H7 (cell line): ENCODE measurements around the gene PI4KA. TPM values are rescaled to one million over a fixed set of nuclear protein-coding genes. Genes with fewer than 3 reads are reported as not detected.
"Not testable (repeated sequence)": the region's sequence is repeated elsewhere in the genome, so short reads cannot be mapped to it uniquely, and the experiment has no call there.

ENCODE experiments used
- DNase-seq: peaks from one replicate; pipeline ENCODE4 v3.0.0; 2012
- H3K27me3 ChIP-seq: 2 replicates; pipeline ENCODE4 v1.6.0; 2011; ENCODE audit warnings: mild to moderate bottlenecking, low read length; ENCODE audit not compliant: control insufficient read depth, insufficient read depth
- H3K36me3 ChIP-seq: replicated peaks from 2 replicates; pipeline ENCODE4 v1.5.1; 2011; ENCODE audit warnings: low read length; ENCODE audit not compliant: control insufficient read depth, insufficient read depth
- H3K4me3 ChIP-seq: 2 replicates; pipeline ENCODE4 v1.5.1; 2011; ENCODE audit warnings: low read depth, mild to moderate bottlenecking, control low read depth, low read length, moderate library complexity; ENCODE audit not compliant: insufficient read depth
- total RNA-seq: library from RNA; depleted of rRNA; stranded (reverse); fragments of >200 nt; shearing (Covaris generic); gene quantifications from 2 replicates; pipeline ENCODE4 v1.2.3, GENCODE V29; 2014

Gene PI4KA
- total RNA-seq, 1 experiment from 2014 or later, result 28.5 TPM

DNA sequence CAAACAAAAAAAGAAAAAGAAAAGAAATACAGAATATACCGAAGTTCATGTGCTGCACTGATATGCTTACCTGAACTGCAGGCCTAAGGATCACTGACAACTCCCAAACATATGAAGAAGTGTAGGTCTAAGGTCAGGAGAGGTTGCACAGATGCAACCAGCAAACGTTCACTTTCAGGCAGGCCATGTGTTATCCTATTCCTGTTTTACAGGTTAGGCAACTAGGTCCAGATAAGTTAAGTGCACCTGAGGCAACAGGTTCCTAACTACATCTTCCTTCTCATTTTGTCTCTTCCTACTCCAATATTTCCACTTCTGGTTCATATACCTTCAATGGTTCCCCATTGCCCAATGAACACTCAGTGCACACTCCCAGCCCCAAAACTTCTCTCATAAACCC lies 15.1 kb downstream of the PI4KA start:
- Histone ChIP-seq H3K27me3 (no peaks in the 10 kb centered on the region), H3K4me3 (no peak overlapping the region), H3K36me3 (no peaks in the 10 kb centered on the region)
- DNase-seq, result no peak

DNA sequence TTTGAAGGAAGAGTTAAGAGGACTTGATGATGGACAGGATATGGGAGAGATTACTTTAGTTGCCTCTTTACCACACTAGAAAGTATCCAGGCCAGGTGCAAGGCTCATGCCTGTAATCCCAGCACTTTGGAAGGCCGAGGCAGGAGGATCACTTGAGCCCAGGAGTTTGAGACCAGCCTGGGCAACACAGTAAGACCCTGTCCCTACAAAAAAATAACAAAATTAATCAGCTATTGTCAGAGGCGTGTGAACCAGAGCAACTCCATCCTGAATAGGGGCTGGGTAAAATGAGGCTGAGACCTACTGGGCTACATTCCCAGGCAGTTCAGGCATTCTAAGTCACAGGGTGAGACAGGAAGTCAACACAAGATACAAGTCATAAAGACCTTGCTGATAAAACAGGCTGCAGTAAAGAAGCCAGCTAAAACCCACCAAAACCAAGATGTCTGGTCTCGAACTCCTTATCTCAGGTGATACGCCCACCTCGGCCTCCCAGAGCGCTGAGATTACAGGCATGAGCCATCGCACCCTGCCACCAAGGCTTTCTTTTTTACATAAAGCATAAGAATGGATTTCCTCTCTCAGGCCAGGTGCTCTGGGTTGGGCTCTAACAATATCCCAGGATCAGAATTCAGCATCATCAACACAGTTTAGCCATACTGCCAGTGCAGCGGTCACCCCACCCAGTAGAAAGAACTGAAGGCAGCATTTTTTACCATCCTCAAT lies 17.8 kb downstream of the PI4KA start:
- H3K36me3 ChIP-seq, result no peaks in the 10 kb centered on the region
- no peak overlapping the region for H3K4me3 ChIP-seq
- DNase-seq, result no peak
- H3K27me3 ChIP-seq, result no peaks in the 10 kb centered on the region

DNA sequence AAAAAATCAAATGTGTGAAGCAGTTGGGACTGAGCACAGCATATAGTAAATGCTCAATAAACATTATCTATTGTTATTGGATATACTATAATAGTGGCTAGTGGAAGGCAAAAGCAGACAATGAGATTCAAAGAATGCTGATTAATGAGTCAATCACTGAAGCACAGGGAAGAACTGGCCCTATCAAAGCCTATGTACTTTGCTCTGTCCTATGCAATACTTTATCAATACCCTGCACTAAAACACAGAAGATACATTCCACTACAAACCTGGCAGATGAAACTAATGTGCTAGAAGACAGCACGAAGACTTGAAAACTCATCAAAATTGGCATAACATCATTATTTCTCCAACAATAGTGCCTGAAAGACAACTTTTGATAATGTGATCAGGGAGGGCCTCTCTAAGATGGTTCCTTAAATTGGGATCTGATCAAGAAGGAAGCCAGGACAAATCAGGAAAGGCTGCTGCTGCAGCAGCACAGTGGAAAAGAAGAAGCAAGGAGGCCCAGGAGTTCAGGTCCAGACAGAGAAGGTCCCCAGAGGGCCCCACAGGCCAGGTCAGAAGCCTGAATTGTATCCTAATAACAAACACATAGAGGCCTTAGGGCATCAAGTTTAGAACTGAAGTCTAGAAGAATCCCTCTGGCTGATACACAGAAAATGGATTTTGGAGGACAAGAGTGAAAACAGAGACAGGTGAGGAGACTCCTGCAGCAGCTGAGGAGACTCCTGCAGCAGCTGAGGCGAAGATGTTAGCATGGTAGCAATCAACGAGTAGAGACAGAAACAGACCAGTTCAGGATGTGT lies 18.6 kb downstream of the PI4KA start:
- no peak for DNase-seq
- H3K27me3 ChIP-seq, result no peaks in the 10 kb centered on the region
- H3K36me3 ChIP-seq, result no peaks in the 10 kb centered on the region
- no peak overlapping the region for H3K4me3 ChIP-seq

DNA sequence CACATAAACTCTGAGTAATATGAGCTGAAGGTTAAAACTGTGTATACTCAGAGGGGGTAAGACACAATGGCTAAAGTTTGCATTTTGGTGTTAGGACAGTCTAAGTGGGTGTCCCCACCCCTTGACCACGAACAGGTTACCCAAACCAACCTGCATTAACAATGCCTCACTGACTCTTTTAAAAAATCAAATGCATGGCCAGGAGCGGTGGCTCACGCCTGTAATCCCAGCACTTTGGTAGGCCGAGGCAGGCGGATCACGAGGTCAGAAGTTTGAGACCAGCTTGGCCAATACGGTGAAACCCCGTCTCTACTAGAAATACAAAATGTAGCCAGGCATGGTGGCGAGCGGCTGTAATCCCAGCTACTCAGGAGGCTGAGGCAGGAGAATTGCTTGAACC lies 19.3 kb downstream of the PI4KA start:
- H3K4me3 ChIP-seq, H3K36me3 ChIP-seq, H3K27me3 ChIP-seq, DNase-seq: not testable (repeated sequence)

DNA sequence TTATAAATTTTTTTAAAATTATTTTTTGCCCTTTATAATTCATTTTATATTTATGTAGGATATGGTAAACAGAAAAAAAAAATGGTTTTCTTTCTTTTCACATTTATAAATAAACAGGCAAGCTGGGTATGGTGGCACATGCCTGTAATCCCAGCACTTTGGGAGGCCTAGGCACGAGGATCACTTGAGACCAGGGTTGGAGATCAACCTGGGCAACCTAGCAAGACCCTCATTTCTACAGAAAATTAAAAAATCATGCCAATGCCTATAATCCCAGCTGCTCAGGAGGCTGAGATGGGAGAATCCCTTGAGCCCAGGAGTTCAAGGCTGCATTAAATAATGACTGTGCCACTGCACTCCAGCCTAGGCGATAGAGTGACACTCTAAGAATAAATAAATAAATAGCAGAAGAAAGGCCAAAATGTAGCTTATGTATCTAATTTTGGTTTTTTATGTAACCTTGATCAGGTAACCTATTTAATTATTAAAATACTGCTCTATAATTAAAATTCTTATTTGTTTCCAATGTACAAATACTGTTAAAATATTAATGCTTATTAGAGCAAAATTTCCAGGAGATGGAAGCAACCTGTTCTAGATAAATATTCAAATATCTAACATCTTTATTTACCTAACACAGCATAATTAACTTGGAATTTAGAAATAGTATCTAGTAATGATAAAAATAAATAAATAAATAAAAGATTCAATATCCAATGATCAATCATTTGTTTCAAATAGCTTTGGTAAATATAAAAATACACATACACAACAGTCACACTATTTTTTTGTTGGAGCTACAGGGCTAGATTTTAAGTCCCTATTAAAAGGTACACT lies 21.4 kb downstream of the PI4KA start:
- H3K27me3 ChIP-seq, result no peaks in the 10 kb centered on the region
- H3K4me3 ChIP-seq, result no peak overlapping the region
- H3K36me3 ChIP-seq, result no peaks in the 10 kb centered on the region
- DNase-seq, result no peak

DNA sequence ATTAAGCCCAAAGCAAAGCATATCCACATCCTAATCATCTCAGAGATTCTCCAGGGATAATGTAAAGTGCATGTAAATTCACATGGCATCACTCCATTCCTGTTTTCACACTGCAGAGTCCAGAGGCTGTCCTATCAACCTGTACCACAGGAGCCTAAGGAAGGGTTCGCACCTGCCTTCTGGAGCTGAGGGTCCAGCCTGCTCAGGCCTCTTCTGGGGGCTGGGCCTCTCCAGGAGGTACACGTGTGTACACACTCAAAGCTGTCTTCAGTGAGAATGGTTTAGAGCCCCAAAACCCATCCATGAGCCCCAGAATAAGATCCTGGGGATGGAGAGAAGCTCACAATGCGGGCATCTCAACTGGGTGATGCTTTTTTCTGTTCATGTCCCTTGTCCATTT lies 23.9 kb downstream of the PI4KA start:
- Histone ChIP-seq H3K36me3 (no peaks in the 10 kb centered on the region), H3K4me3 (no peak overlapping the region), H3K27me3 (no peaks in the 10 kb centered on the region)
- no peak for DNase-seq

DNA sequence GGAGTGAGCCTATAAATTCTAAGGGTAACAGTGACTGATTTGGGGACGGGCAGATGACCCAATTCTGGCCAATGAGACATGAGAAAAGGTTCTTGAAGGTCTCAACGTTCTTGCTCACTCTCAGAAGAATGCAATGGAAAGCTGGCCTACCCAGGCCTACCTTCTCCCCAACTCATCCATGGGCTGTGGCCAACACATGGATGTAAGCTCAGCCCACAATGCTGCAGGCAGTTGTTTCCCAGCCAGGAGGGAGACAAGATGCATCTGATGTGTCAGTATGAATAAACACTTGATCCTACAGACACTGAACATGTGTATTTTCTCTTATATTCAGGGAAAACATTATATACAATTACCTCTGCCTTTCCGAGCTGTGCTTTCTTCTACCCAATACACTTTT lies 24.4 kb downstream of the PI4KA start:
- H3K4me3 ChIP-seq, result no peak overlapping the region
- no peak for DNase-seq
- no peaks in the 10 kb centered on the region for H3K27me3 ChIP-seq
- no peaks in the 10 kb centered on the region for H3K36me3 ChIP-seq

DNA sequence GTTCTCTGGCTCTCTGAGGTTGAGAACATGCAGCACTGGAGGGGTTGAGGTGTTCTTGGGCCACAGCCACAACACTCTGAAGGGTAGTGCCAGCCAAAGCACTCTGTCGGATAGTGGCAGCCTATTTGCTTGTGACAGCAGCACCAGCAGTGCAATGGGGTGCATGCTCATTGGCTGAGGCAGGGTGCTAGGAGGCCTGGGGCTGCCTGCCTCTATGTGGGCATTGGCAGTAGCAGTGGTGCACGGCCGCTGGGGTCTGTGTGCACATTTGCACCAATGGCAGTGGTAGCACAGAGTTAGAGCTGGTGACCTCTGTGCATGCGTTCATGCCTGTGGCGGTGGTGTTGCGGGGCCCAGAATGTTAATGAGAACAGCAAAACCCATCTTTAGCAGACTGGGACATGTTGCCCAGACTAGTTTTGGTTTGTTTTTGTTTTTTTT lies 25.4 kb downstream of the PI4KA start:
- no peaks in the 10 kb centered on the region for H3K36me3 ChIP-seq
- H3K27me3 ChIP-seq, result no peaks in the 10 kb centered on the region
- H3K4me3 ChIP-seq, result no peak overlapping the region
- DNase-seq, result no peak

DNA sequence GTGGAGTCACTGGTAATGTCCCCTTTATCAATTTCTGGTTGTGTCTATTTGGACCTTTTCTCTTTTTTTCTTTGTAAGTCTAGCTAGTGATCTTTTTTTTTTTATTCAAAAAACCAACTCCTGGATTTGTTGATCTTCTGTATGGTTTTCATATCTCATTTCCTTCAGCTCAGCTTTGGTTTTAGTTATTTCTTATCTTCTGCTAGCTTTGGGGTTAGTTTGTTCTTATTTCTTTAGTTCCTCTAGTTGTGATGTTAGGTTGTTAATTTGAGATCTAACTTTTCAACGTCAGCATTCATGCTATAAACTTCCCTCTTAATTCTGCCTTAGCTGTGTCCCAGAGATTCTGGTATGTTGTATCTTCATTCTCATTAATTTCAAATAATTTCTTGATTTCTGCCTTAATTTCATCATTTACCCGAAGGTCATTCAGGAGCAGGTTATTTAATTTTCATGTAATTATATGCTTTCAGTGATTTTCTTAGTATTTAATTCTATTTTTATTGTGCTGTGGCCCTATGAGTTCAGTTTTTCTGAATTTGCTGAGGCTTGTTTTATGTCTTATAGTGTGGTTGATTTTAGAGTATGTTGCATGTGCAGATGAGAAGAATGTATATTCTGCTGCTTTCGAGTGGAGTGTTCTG lies 29.0 kb downstream of the PI4KA start:
- Histone ChIP-seq H3K27me3 (no peaks in the 10 kb centered on the region), H3K4me3 (no peak overlapping the region), H3K36me3 (no peaks in the 10 kb centered on the region)
- no peak for DNase-seq

DNA sequence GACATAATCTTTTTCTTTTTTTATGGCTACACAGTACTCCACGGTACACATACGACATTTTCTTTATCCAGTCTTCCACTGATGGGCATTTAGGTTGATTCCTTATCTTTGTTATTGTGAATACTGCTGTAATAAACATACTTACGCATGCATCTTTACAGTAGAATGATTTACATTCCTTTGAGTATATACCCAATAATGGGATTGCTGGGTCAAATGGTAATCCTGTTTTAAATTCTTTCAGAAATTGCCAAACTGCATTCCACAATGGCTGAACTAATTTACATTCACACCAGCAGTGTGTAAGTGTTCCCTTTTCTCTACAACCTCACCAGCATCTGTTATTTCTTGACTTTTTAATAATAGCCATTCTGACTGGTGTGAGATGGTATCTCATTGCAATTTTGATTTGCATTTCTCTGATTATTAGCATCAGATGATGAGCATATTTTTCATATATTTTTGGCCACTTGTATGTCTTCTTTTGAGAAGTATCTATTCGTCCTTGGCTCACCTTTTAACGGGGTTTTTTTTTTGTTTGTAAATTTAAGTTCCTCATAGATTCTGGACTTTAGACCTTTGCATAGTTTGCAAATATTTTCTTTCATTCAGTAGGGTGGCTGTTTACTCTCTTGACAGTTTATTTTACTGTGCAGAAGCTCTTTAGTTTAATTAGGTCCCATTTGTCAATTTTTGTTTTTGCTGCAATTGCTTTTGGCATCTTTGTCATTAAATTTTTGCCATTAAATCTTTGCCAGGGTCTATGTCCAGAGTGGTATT lies 32.0 kb downstream of the PI4KA start:
- not testable (repeated sequence) for DNase-seq, H3K4me3 ChIP-seq, H3K36me3 ChIP-seq, H3K27me3 ChIP-seq

DNA sequence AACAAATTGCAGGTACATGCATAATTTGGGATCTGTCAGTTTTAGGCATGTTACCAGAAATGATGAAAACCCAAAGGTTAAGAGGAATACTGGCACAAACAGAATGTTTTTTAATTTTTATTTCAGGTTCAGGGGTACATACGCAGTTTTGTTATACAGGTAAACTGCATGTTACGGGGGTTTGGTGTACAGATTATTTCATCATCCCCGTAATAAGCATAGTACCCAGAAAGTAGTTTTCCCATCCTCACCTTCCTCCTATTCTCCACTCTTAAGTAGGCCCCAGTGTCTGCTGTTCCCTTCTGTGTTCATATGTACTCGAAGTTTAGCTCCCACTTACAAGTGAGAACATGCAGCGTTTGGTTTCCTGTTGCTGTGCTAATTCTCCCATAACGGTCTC lies 33.0 kb downstream of the PI4KA start:
- Histone ChIP-seq H3K36me3 (no peaks in the 10 kb centered on the region), H3K27me3 (no peaks in the 10 kb centered on the region), H3K4me3 (no peak overlapping the region)
- DNase-seq, result no peak

DNA sequence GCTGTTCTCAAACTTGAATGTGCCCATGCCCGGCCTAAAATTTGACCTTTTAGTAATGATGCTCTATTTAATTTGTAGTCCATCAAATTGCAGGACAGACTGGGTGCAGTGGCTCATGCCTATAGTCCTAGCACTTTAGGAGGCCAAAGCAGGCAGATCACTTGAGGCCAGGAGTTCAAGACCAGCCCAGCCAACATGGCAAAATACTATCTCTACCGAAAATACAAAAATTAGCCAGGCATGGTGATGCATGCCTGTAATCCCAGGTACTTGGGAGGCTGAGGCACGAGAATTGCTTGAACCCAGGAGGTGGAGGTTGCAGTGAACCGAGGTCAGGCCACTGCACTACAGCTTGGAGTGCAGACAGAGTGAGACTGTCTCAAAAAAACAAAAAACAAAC lies 33.4 kb downstream of the PI4KA start:
- not testable (repeated sequence) for H3K36me3 ChIP-seq, DNase-seq, H3K27me3 ChIP-seq, H3K4me3 ChIP-seq

DNA sequence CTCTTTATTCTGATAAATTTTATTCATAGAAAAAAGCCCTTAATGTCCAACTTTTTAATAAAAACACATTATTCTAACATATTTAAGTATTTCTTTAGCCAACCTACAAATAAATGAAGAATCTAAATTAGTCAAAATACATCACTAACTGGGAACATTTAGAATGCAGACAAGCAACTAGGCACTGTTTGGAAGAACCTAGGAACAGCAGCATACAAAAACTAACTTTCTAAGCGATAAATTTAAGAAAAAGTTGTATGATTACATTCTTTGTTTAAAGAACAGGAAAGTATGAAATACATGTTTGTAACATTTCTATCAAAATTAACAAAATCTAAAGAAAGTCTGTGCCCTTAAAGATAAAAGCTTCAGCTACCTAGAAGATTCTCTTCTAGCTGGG lies 35.3 kb downstream of the PI4KA start:
- DNase-seq, result no peak
- no peak overlapping the region for H3K4me3 ChIP-seq
- H3K27me3 ChIP-seq, result no peaks in the 10 kb centered on the region
- no peaks in the 10 kb centered on the region for H3K36me3 ChIP-seq

DNA sequence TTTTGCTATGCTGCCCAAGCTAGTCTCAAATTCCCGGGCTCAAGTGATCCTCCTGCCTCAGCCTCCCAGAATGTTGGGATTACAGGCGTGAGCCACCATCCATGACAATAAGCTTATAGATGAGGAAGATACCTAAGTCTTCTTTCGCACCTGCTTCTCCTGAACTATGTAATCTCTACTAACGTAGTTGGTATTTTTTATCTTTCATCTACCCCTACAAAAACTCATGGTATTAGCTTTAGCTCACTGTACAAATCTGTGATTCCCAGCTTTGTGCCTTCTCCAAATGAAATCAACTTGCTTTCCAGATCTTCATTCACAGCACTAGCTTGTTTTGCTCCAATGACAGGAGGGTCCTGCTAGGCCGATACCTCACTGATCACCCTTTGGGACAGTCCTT lies 36.4 kb downstream of the PI4KA start:
- H3K27me3 ChIP-seq, result no peaks in the 10 kb centered on the region
- no peaks in the 10 kb centered on the region for H3K36me3 ChIP-seq
- no peak overlapping the region for H3K4me3 ChIP-seq
- DNase-seq, result no peak
